AG09319 (cell line): ENCODE data around the gene CA11.

Source experiments
- DNase-seq: peaks from one replicate; pipeline ENCODE4 v3.0.0-alpha.2; 2010; ENCODE audit warnings: low read depth; ENCODE audit errors: extremely low read depth
- TF ChIP-seq, protein P1 (sequence below): IDR thresholded peaks from 2 replicates; pipeline ENCODE4 v1.5.1; 2011; ENCODE audit warnings: low read depth, mild to moderate bottlenecking, inconsistent platforms, low read length, moderate library complexity

Gene CA11

GRCh38 chr19:48674216-48674809 lies 28.3 kb upstream of the CA11 start:
- DNase-seq: no peak
- TF ChIP-seq, protein P1, sequence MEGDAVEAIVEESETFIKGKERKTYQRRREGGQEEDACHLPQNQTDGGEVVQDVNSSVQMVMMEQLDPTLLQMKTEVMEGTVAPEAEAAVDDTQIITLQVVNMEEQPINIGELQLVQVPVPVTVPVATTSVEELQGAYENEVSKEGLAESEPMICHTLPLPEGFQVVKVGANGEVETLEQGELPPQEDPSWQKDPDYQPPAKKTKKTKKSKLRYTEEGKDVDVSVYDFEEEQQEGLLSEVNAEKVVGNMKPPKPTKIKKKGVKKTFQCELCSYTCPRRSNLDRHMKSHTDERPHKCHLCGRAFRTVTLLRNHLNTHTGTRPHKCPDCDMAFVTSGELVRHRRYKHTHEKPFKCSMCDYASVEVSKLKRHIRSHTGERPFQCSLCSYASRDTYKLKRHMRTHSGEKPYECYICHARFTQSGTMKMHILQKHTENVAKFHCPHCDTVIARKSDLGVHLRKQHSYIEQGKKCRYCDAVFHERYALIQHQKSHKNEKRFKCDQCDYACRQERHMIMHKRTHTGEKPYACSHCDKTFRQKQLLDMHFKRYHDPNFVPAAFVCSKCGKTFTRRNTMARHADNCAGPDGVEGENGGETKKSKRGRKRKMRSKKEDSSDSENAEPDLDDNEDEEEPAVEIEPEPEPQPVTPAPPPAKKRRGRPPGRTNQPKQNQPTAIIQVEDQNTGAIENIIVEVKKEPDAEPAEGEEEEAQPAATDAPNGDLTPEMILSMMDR: no peak

- TF ChIP-seq, protein P1: no peak
- no peak for DNase-seq
Measured at GRCh38 chr19:48673436-48674100, 27.6 kb upstream of the CA11 start.

GRCh38 chr19:48672994-48673393 lies 27.0 kb upstream of the CA11 start, which contains the start of gene NTN5:
NTN5 (minus strand) TSS chr19:48673017; CDS start chr19:48670986, 2,031 bp downstream.
- DNase-seq: no peak

GRCh38 chr19:48671446-48671995 lies 25.5 kb upstream of the CA11 start:
- TF ChIP-seq, protein P1: no peak
- no peak for DNase-seq

More at GRCh38 chr19:48672994-48673393, 27.0 kb upstream of the CA11 start, which contains the start of gene NTN5:
- TF ChIP-seq, protein P1: no peak

GRCh38 chr19:48670699-48671445 lies 24.9 kb upstream of the CA11 start:
- DNase-seq: no peak
- TF ChIP-seq, protein P1: no peak

- TF ChIP-seq, protein P1: no peak
- DNase-seq: no peak
Measured at GRCh38 chr19:48669903-48670668, 24.1 kb upstream of the CA11 start.
